HepG2 (cell line): ENCODE data around the gene HSD11B1L. TPM values are rescaled to one million over a fixed set of nuclear protein-coding genes. Genes with fewer than 3 reads are reported as not detected.

Experiments used
- ATF7-NPFF ChIP-seq: sonication (generic); formaldehyde crosslinking; IDR thresholded peaks from 2 replicates; pipeline ENCODE4 v1.8.1; 2023; ENCODE audit warnings: mild to moderate bottlenecking, low read depth, missing genetic modification reagents, moderate library complexity
- DNMT1 ChIP-seq: sonication (generic); formaldehyde crosslinking; IDR thresholded peaks from 2 replicates; pipeline ENCODE4 v1.5.1; 2020; ENCODE audit warnings: mild to moderate bottlenecking, missing genetic modification reagents
- EHMT2 ChIP-seq: fragments of 200-600 bp; sonication (generic); IDR thresholded peaks from 2 replicates; pipeline ENCODE4 v1.7.0; 2017; ENCODE audit warnings: antibody characterized with exemption, low read depth, low read length, borderline replicate concordance
- ETV6 ChIP-seq: sonication (generic); formaldehyde crosslinking; conservative IDR thresholded peaks from 2 replicates; pipeline ENCODE4 v1.4.0; 2020; ENCODE audit warnings: missing genetic modification reagents
- JUN ChIP-seq: sonication (generic); formaldehyde crosslinking; IDR thresholded peaks from 2 replicates; pipeline ENCODE4 v1.4.0; 2020; ENCODE audit warnings: mild to moderate bottlenecking, missing genetic modification reagents
- LBX2 ChIP-seq: sonication (generic); formaldehyde crosslinking; IDR thresholded peaks from 2 replicates; pipeline ENCODE4 v1.5.0; 2020; ENCODE audit warnings: missing genetic modification reagents, mild to moderate bottlenecking, borderline replicate concordance
- NCOA5 ChIP-seq: sonication (generic); formaldehyde crosslinking; IDR thresholded peaks from 2 replicates; pipeline ENCODE4 v1.4.0; 2020; ENCODE audit warnings: missing genetic modification reagents
- NR1H2 ChIP-seq: sonication (generic); formaldehyde crosslinking; IDR thresholded peaks from 2 replicates; pipeline ENCODE4 v1.8.1; 2022; ENCODE audit warnings: low read depth, missing genetic modification reagents, borderline replicate concordance
- NR3C1 ChIP-seq: sonication (generic); formaldehyde crosslinking; IDR thresholded peaks from 2 replicates; pipeline ENCODE4 v1.4.0; 2020; ENCODE audit warnings: missing genetic modification reagents
- SP4 ChIP-seq: sonication (generic); formaldehyde crosslinking; IDR thresholded peaks from 2 replicates; pipeline ENCODE4 v1.8.1; 2023; ENCODE audit warnings: mild to moderate bottlenecking, missing genetic modification reagents
- THYN1 ChIP-seq: sonication (generic); formaldehyde crosslinking; IDR thresholded peaks from 2 replicates; pipeline ENCODE4 v1.8.1; 2023; ENCODE audit warnings: low read depth, mild to moderate bottlenecking, moderate library complexity, missing genetic modification reagents, borderline replicate concordance
- ZBTB20 ChIP-seq: sonication (generic); formaldehyde crosslinking; IDR thresholded peaks from 2 replicates; pipeline ENCODE4 v1.8.1; 2023; ENCODE audit warnings: missing genetic modification reagents, low read depth, mild to moderate bottlenecking, borderline replicate concordance
- ZFP62 ChIP-seq: sonication (generic); formaldehyde crosslinking; IDR thresholded peaks from 2 replicates; pipeline ENCODE4 v1.4.0; 2020; ENCODE audit warnings: missing genetic modification reagents
- ZIK1 ChIP-seq: sonication (generic); formaldehyde crosslinking; IDR thresholded peaks from 2 replicates; pipeline ENCODE4 v1.5.0; 2020; ENCODE audit warnings: mild to moderate bottlenecking, low read depth, missing genetic modification reagents, borderline replicate concordance
- ZNF232 ChIP-seq: sonication (generic); formaldehyde crosslinking; IDR thresholded peaks from 2 replicates; pipeline ENCODE4 v1.4.0; 2020; ENCODE audit warnings: missing genetic modification reagents, borderline replicate concordance
- ZNF292 ChIP-seq: sonication (generic); formaldehyde crosslinking; IDR thresholded peaks from 2 replicates; pipeline ENCODE4 v1.8.1; 2022; ENCODE audit warnings: mild to moderate bottlenecking, low read depth, missing genetic modification reagents, borderline replicate concordance
- ZNF33B ChIP-seq: sonication (generic); formaldehyde crosslinking; IDR thresholded peaks from 2 replicates; pipeline ENCODE4 v1.5.1; 2020; ENCODE audit warnings: mild to moderate bottlenecking, missing genetic modification reagents
- ZNF674 ChIP-seq: sonication (generic); formaldehyde crosslinking; IDR thresholded peaks from 2 replicates; pipeline ENCODE4 v1.5.0; 2020; ENCODE audit warnings: low read depth, mild to moderate bottlenecking, missing genetic modification reagents
- ZNF777 ChIP-seq: sonication (generic); formaldehyde crosslinking; IDR thresholded peaks from 2 replicates; pipeline ENCODE4 v1.4.0; 2020; ENCODE audit warnings: missing genetic modification reagents
- polyA plus RNA-seq, 8 experiments: library from polyadenylated mRNA; depleted of rRNA in 3 of 8; stranded (reverse) in 7 of 8; unstranded in 1 of 8; fragments of >200 nt; fragmentation: Illumina TruSeq in 4 of 8; extraction: Trizol in 4 of 8; gene quantifications; 2 replicates each; pipeline versions ENCODE4 v1.2.1 to v1.2.3, GENCODE V29; 2011 to 2016; ENCODE audit warnings: low read depth in 4 of 8, missing spikeins in 1 of 8, mixed read lengths in 1 of 8; ENCODE audit not compliant: insufficient read depth in 1 of 8
- total RNA-seq, 5 experiments: library from RNA; depleted of rRNA; stranded (reverse); fragments of >200 nt; fragmentation: Illumina TruSeq; extraction: Trizol; gene quantifications; 2 replicates each; pipeline ENCODE4 v1.2.3, GENCODE V29; 2016; ENCODE audit warnings: low read depth in 1 of 5
- TF ChIP-seq, protein P1 (sequence below): sonication (generic); formaldehyde crosslinking; IDR thresholded peaks from 2 replicates; pipeline ENCODE4 v1.4.0; 2020; ENCODE audit warnings: missing genetic modification reagents
- TF ChIP-seq, protein P2 (sequence below): sonication (generic); formaldehyde crosslinking; IDR thresholded peaks from 2 replicates; pipeline ENCODE4 v1.4.0; 2020; ENCODE audit warnings: missing genetic modification reagents

The HSD11B1L gene
- total and polyA plus RNA-seq, 2 of the 13 experiments (the other 11 are each of a cell fraction or from before 2014, with no cell fraction given), result 2.8 to 3.9 TPM

DNA sequence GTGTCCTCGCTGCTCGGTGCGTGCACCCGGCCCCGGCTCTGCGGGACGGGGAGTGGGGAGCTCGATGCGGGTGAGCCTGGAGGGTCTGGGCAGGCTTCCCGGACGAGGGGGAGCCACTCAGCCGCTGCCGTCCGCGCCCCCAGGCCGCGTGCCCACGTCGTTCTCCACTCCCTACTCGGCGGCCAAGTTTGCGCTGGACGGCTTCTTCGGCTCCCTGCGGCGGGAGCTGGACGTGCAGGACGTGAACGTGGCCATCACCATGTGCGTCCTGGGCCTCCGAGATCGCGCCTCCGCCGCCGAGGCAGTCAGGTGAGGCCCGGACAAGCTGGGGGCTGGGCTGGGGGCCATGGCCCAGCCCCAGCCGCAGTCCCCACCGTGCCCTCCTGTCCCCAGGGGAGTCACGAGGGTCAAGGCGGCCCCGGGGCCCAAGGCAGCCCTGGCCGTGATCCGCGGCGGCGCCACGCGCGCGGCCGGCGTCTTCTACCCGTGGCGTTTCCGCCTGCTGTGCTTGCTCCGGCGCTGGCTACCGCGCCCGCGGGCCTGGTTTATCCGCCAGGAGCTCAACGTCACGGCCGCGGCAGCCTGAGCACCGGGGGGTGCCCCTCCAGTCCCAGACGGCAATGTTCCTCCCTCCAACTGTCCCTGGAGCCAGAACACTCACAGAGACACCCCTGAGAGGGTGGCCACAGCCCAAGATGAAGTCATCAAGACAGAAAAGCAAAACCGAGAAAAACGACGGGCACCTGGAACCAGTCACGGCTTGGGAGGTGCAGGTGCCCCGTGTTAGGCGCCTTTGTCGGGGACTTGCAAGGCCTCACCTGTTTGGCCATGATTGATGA is 6.8 kb downstream of the HSD11B1L start (continued):
- TF ChIP-seq EHMT2 (no peak), NR1H2 (CRISPR knock-in tag) (no peak), ZNF33B (CRISPR knock-in tag) (no peak), NR3C1 (CRISPR knock-in tag) (no peak), ZBTB20 (no peak), ZNF777 (CRISPR knock-in tag) (peak; percentile 44), ZFP62 (CRISPR knock-in tag) (0 out of 2 replicates have a peak, but pooled peaks have one; percentile 37), ZNF292 (CRISPR knock-in tag) (no peak), ATF7-NPFF (CRISPR knock-in tag) (no peak; the same call in 1 of the 2 replicates), NCOA5 (CRISPR knock-in tag) (no peak), THYN1 (CRISPR knock-in tag) (no peak), LBX2 (no peak), DNMT1 (CRISPR knock-in tag) (peak; percentile 85; the same call in 1 of the 2 replicates), ZIK1 (CRISPR knock-in tag) (0 out of 2 replicates have a peak, but pooled peaks have one; percentile 39), ETV6 (no peak), ZNF232 (CRISPR knock-in tag) (no peak), ZNF674 (CRISPR knock-in tag) (no peak), SP4 (no peak), JUN (CRISPR knock-in tag) (no peak)
- TF ChIP-seq, protein P1, sequence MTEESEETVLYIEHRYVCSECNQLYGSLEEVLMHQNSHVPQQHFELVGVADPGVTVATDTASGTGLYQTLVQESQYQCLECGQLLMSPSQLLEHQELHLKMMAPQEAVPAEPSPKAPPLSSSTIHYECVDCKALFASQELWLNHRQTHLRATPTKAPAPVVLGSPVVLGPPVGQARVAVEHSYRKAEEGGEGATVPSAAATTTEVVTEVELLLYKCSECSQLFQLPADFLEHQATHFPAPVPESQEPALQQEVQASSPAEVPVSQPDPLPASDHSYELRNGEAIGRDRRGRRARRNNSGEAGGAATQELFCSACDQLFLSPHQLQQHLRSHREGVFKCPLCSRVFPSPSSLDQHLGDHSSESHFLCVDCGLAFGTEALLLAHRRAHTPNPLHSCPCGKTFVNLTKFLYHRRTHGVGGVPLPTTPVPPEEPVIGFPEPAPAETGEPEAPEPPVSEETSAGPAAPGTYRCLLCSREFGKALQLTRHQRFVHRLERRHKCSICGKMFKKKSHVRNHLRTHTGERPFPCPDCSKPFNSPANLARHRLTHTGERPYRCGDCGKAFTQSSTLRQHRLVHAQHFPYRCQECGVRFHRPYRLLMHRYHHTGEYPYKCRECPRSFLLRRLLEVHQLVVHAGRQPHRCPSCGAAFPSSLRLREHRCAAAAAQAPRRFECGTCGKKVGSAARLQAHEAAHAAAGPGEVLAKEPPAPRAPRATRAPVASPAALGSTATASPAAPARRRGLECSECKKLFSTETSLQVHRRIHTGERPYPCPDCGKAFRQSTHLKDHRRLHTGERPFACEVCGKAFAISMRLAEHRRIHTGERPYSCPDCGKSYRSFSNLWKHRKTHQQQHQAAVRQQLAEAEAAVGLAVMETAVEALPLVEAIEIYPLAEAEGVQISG (CRISPR knock-in tag), result 0 out of 2 replicates have a peak, but pooled peaks have one; percentile 1
- TF ChIP-seq, protein P2, sequence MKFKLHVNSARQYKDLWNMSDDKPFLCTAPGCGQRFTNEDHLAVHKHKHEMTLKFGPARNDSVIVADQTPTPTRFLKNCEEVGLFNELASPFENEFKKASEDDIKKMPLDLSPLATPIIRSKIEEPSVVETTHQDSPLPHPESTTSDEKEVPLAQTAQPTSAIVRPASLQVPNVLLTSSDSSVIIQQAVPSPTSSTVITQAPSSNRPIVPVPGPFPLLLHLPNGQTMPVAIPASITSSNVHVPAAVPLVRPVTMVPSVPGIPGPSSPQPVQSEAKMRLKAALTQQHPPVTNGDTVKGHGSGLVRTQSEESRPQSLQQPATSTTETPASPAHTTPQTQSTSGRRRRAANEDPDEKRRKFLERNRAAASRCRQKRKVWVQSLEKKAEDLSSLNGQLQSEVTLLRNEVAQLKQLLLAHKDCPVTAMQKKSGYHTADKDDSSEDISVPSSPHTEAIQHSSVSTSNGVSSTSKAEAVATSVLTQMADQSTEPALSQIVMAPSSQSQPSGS (CRISPR knock-in tag), result no peak
